ENCODE measurements around the gene CCDC63.

CCDC63 gene

GRCh38 chr12:110869803-110870202, 23.0 kb downstream of the CCDC63 start:
- H3K4me3 ChIP-seq (ENCODE audit: low read depth, low read length) = no peak overlapping the region
- H3K36me3 ChIP-seq = no peaks in the 10 kb centered on the region

GRCh38 chr12:110872100-110872499, 25.3 kb downstream of the CCDC63 start:
- Histone ChIP-seq H3K4me3 (ENCODE audit: low read depth, low read length) (no peak overlapping the region), H3K36me3 (no peaks in the 10 kb centered on the region), H3K27me3 (ENCODE audit: insufficient read depth, low read depth, severe bottlenecking) (no peaks in the 10 kb centered on the region), H3K9me3 (ENCODE audit: severe bottlenecking) (no peaks in the 10 kb centered on the region), H3K27ac (no peak overlapping the region)
- no peak for DNase-seq
- TF ChIP-seq, protein P1, sequence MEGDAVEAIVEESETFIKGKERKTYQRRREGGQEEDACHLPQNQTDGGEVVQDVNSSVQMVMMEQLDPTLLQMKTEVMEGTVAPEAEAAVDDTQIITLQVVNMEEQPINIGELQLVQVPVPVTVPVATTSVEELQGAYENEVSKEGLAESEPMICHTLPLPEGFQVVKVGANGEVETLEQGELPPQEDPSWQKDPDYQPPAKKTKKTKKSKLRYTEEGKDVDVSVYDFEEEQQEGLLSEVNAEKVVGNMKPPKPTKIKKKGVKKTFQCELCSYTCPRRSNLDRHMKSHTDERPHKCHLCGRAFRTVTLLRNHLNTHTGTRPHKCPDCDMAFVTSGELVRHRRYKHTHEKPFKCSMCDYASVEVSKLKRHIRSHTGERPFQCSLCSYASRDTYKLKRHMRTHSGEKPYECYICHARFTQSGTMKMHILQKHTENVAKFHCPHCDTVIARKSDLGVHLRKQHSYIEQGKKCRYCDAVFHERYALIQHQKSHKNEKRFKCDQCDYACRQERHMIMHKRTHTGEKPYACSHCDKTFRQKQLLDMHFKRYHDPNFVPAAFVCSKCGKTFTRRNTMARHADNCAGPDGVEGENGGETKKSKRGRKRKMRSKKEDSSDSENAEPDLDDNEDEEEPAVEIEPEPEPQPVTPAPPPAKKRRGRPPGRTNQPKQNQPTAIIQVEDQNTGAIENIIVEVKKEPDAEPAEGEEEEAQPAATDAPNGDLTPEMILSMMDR (IDR thresholded peaks at IDR 0.05; ENCODE audit: low read depth, low read length) = no peak

More at GRCh38 chr12:110869803-110870202, 23.0 kb downstream of the CCDC63 start:
- H3K27ac ChIP-seq = no peak overlapping the region
- H3K27me3 ChIP-seq (ENCODE audit: insufficient read depth, low read depth, severe bottlenecking) = no peaks in the 10 kb centered on the region
- TF ChIP-seq, protein P1 (IDR thresholded peaks at IDR 0.05; ENCODE audit: low read depth, low read length) = no peak
- H3K9me3 ChIP-seq (ENCODE audit: severe bottlenecking) = no peaks in the 10 kb centered on the region
- DNase-seq = no peak

- TF ChIP-seq, protein P1 (IDR thresholded peaks at IDR 0.05; ENCODE audit: low read depth, low read length) = no peak
- Histone ChIP-seq H3K4me3 (ENCODE audit: low read depth, low read length) (no peak overlapping the region), H3K27me3 (ENCODE audit: insufficient read depth, low read depth, severe bottlenecking) (no peaks in the 10 kb centered on the region), H3K27ac (no peak overlapping the region), H3K36me3 (no peaks in the 10 kb centered on the region), H3K9me3 (ENCODE audit: severe bottlenecking) (no peaks in the 10 kb centered on the region)
- DNase-seq = no peak
These were observed 27.6 kb downstream of the CCDC63 start for GRCh38 chr12:110874351-110874750.

DNA sequence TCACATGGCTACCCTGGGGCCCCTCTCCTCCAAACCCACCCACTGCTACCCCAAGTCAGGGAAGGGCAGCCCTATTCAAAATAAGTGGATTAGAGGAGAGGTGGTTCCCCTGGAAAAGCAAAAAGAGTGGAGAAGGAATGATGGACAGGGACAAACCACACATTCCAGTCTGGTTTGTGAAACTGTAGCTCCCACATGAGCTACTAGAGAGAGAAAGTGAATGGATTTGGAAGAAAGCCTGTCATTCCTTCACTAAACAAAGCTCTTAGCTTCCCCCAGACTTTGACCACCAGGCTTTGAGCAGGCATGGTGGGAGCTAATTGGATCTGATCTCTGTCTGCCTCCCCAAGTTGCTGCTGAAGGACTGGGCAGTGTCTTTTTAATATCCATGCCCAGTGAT, 28.0 kb downstream of the CCDC63 start:
- no peak for DNase-seq
- H3K9me3 ChIP-seq (ENCODE audit: severe bottlenecking) = no peaks in the 10 kb centered on the region
- no peaks in the 10 kb centered on the region for H3K27me3 ChIP-seq (ENCODE audit: insufficient read depth, low read depth, severe bottlenecking)
- no peak overlapping the region for H3K27ac ChIP-seq
- TF ChIP-seq, protein P1 (IDR thresholded peaks at IDR 0.05; ENCODE audit: low read depth, low read length) = no peak
- no peaks in the 10 kb centered on the region for H3K36me3 ChIP-seq
- no peak overlapping the region for H3K4me3 ChIP-seq (ENCODE audit: low read depth, low read length)

GRCh38 chr12:110880651-110881050, 33.9 kb downstream of the CCDC63 start:
- no peak for DNase-seq
- TF ChIP-seq, protein P1 (IDR thresholded peaks at IDR 0.05; ENCODE audit: low read depth, low read length) = no peak
- H3K9me3 ChIP-seq (ENCODE audit: severe bottlenecking) = no peaks in the 10 kb centered on the region

DNA sequence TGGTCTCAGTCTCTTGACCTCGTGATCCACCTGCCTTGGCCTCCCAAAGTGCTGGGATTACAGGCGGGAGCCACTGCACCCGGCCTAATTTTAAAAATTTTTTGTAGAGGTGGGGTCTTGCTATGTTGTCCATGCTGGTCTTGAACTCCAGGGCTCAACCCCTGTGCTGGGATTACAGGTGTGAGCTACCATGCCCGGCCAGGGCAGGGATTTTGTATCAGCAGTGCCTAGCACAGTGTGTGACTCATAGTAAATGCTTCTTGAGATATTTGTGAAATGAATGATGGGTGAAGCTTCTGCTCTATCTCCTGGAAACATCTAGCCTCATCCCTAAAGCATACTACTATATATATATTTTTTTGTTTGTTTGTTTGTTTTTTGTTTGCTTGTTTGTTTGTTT, 36.5 kb downstream of the CCDC63 start:
- Histone ChIP-seq H3K27ac (no peak overlapping the region), H3K36me3 (no peaks in the 10 kb centered on the region), H3K9me3 (ENCODE audit: severe bottlenecking) (peaks cover 3% of the 10 kb centered on the region), H3K27me3 (ENCODE audit: insufficient read depth, low read depth, severe bottlenecking) (no peaks in the 10 kb centered on the region), H3K4me3 (ENCODE audit: low read depth, low read length) (no peak overlapping the region)
- TF ChIP-seq, protein P1 (IDR thresholded peaks at IDR 0.05; ENCODE audit: low read depth, low read length) = no peak
- no peak for DNase-seq

More at GRCh38 chr12:110880651-110881050, 33.9 kb downstream of the CCDC63 start:
- H3K27me3 ChIP-seq (ENCODE audit: insufficient read depth, low read depth, severe bottlenecking) = no peaks in the 10 kb centered on the region
- no peak overlapping the region for H3K27ac ChIP-seq
- no peak overlapping the region for H3K4me3 ChIP-seq (ENCODE audit: low read depth, low read length)
- no peaks in the 10 kb centered on the region for H3K36me3 ChIP-seq
